Activated CD4-positive, alpha-beta T cell treated with anti-CD3 and anti-CD28 coated beads, Interleukin-2, amount 50 U/mL, for 1 hour (primary cell): ENCODE results near the gene CD180.
"Not testable (repeated sequence)": the region's sequence is repeated elsewhere in the genome, so short reads cannot be mapped to it uniquely, and the experiment has no call there.

Experiments used
- DNase-seq: peaks from one replicate; pipeline ENCODE4 v3.0.0-alpha.2; 2020

Gene CD180

DNA sequence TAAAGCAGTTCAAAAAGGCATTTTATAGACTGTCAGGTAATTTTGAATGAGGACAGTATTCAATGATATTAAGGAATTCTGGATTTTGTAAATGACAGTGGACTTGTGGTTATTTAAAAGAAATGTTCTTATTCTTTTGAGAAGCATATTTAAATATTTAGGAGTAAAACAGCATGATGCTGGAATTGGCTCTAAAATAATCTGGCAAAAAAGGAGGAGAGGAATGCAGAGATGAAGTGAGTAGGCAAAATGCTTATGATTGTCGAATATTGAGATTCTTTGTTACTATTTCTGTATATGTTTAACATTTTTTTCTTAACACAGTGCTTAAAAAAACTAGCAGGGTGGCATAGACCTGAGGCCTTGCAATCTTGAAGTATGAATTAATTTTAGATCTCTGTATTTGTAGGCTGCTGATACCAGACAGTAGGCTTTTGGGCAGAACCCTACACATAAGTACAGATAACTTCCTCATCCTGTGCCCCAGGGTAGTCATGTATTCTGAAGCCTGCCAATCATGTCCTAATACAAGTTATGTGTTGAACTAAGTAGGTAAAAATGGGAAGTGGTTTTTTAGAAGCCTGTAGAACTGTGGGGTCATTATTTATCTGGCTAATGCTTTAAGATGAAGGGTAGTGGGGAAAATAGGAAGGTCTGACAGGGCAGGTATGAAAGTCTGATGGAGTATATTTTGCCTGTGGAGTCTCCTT is 9.4 kb downstream of the CD180 start:
- DNase-seq, result no peak

- DNase-seq, result no peak
Observed at GRCh38 chr5:67183859-67184258, 12.7 kb downstream of the CD180 start.

DNA sequence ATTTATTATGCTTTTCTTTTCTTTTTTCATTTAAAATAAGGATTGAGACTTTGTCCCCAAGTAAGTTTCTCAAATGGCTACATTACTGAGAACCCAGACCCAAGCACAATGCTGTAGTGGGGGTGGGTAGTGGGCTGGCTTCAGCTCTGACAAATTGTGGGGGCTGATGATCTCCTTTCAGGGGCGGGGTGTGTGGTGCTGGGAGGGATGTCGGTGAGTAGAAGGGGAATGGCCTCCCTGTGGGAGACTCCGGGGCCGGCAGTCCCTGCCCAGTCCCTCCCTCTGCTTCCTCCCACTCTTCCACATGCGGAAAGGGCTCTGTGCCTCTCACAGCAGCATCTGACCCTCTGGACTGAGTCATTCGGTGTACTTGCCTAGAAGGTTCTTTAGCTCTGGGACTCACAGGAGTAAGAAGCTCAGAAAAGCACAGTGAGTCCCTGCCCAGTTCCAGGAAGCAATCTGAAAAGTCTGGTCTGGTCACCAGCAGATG is 14.3 kb downstream of the CD180 start:
- DNase-seq, result no peak

- DNase-seq, result no peak
Observed at GRCh38 chr5:67181648-67182221, 14.9 kb downstream of the CD180 start.

DNA sequence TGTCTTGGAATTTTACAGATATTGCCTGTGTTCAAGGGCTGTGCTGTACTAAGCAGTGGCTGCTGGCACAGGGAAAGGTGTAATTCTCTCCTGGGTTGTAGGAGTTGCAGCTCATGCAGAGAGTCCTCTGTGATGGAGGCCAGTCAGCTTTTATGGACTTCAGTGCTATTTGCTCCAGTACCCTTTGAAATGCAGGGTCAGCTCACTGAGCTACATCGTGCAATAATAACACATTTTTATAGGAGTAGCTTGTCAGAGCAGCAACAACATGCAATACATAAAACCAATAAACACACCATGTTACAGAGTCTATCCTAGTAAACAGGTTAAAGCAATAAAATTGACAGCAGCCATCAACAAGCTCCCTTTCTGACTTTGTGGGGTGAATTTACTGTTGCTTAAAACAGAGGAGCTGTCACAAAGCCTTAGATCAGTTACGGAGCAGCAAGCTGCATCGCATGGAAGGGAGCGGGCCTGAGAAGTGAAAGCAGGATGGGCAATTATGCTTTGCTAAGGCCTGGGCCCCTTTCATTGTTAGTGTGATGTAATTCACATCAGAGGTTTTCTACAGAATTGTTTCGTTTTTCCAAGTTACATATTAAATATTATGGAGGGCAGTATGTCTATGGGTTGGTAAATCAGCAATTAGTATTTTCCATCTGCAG is 16.8 kb downstream of the CD180 start:
- DNase-seq, result no peak

DNA sequence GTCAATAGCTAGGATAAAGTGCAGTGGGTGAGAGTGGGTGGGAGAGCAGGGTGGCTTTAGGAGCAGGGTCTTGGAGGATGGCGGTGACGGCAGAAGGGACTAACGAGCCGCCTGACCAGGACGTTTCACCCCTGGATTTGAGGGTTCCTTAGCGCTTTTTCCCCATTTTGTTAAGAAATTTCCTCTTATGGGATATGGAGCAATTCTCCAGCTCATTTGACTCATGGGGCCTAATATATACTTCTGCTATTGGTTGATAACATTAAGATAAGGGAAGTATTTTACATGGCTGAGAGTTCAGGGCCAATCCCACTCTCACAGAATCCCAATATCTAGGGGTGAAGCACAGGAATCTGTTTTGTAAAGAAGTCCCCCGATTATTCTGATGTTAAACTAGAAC is 17.6 kb downstream of the CD180 start:
- no peak for DNase-seq

GRCh38 chr5:67178085-67178484 is 18.5 kb downstream of the CD180 start:
- DNase-seq, result no peak

DNA sequence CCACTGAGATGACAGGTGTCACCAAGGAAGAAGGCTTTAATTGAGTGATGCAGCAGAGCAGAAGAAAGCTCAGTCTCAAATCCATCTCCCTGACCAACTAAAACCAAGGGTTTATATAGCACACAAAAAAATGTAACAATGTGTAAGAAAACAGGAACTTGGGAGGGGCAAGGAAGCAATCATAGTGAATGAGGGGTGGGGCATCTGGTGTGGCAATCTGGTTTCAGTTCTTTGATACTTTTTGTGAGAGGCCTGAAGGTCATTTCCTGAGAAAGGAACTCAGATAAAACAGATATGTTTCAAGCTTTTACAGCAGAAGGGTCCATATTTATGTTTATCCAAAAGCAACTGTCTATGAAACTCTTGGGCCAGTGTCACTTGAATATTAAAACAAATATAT is 19.7 kb downstream of the CD180 start:
- no peak for DNase-seq

GRCh38 chr5:67173959-67174358 is 22.6 kb downstream of the CD180 start:
- no peak for DNase-seq

DNA sequence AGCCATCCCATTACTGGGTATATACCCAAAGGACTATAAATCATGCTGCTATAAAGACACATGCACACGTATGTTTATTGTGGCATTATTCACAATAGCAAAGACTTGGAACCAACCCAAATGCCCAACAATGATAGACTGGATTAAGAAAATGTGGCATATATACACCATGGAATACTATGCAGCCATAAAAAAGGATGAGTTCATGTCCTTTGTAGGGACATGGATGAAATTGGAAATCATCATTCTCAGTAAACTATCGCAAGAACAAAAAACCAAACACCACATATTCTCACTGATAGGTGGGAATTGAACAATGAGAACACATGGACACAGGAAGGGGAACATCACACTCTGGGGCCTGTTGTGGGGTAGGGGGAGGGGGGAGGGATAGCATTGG is 23.2 kb downstream of the CD180 start:
- DNase-seq, result not testable (repeated sequence)

DNA sequence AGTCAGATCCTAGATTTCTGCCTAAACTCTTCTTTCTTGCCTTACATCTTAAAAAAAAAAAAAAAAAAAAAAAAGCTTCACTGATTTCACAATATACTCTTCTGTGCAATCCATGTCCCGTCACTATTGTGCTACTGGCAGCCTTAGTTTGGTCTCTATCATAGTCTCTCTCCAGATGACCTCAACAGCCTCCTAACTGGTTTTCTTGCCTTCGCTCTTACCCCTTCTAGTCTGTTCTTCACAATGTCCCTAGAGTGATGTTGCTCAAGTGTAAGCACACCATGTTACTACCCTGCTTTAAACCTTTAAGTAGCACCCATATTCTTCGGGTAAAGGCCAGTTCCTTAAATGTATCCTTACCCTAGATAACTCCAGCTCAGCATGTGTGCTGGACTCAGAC is 25.8 kb downstream of the CD180 start:
- no peak for DNase-seq

DNA sequence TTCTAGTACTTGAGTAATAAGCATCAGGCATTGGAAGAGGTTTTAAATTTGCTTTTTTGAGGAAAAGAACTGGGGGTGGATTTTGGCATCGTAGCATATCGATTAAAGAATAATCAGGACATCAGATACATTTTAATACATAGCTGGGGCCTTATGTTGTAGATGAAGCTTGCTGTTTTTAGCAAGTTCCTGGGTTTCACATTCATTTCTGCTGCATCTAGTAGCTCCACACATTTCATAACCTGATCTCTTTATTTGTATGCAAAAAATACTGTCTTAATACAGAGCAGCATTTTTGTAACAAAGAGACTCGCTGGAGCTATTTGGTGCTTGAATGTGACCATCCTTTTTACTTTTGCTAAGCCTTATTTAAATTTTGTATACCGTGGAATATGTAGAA is 28.5 kb downstream of the CD180 start:
- no peak for DNase-seq

DNA sequence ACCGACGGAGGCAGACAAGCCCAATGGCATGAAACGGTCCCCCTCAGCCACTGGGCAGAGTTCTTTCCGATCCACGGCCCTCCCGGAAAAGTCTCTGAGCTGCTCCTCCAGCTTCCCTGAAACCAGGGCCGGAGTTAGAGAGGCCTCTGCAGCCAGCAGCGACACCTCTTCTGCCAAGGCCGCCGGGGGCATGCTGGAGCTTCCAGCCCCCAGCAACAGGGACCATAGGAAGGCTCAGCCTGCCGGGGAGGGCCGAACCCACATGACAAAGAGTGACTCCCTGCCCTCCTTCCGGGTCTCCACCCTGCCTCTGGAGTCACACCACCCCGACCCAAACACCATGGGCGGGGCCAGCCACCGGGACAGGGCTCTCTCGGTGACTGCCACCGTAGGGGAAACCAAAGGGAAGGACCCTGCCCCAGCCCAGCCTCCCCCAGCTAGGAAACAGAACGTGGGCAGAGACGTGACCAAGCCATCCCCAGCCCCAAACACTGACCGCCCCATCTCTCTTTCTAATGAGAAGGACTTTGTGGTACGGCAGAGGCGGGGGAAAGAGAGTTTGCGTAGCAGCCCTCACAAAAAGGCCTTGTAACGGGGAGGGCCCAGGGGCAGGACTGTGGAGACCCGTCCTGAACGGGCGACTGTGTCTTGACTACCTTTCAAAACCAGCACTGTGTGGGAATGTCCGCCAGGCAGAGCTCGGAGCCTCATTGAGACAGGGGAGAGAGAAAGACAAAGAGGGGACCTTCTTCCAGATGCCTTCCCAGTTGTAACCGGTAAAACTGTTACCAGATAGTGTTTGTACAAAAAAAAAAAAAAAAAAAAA is 29.9 kb downstream of the CD180 start:
- DNase-seq, result peak; percentile 74

- peak; percentile 81 for DNase-seq
Observed at GRCh38 chr5:67165526-67166459, 30.8 kb downstream of the CD180 start.

- no peak for DNase-seq
Observed at GRCh38 chr5:67164856-67165525, 31.6 kb downstream of the CD180 start.

GRCh38 chr5:67163863-67164595 is 32.6 kb downstream of the CD180 start:
- no peak for DNase-seq

GRCh38 chr5:67163231-67163756 is 33.3 kb downstream of the CD180 start:
- DNase-seq, result no peak

- DNase-seq, result no peak
Observed at GRCh38 chr5:67161767-67162166, 34.8 kb downstream of the CD180 start.

- DNase-seq, result peak; percentile 57
Observed at GRCh38 chr5:67160985-67161384, 35.6 kb downstream of the CD180 start.

DNA sequence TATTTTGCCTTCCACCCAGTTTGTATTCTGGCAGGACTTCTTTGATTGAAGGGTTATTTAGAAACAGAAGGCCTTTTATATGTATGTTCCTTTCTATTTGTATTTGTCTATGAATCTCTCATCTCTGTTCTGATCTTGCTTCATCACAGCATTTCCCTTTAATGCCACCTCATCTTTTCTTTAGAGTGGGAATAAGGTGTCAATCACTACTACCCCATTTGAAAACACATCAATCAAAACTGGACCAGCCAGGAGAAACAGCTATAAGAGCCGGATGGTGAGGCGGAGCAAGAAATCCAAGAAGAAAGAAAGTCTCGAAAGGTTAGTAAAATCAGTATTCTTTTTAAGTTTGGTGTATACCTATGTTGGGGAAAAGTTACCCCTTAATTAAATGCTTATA is 36.3 kb downstream of the CD180 start:
- DNase-seq, result no peak
